ENCODE results near the gene FOXD4L5. TPM values are rescaled to one million over a fixed set of nuclear protein-coding genes. Genes with fewer than 3 reads are reported as not detected.

FOXD4L5 gene
- under 0.01 TPM in 1 of 2 replicates, not detected in the other for total RNA-seq

GRCh38 chr9:65285109-65285508 is at the start of gene FOXD4L5:
FOXD4L5 (minus strand) TSS chr9:65285209; CDS start chr9:65284377, 832 bp downstream.

Small RNAs within 50 kb of the gene (small RNA-seq; reads per million reads assigned to genes)
- gene IGKV1OR9-1 = not detected

All from articular chondrocyte of knee joint (primary cell).